DOHH2 (cell line): ENCODE data around the gene SLC35A3.

Experiments
- H3F3A ChIP-seq: fragments of 200-600 bp; sonication (generic), shearing (Covaris generic); 2 replicates; pipeline ENCODE4 v1.6.0; 2016; ENCODE audit warnings: antibody characterized with exemption, mild to moderate bottlenecking; ENCODE audit not compliant: control insufficient read depth, insufficient read depth
- H3K27ac ChIP-seq: fragments of 200-600 bp; sonication (generic); 2 replicates; pipeline ENCODE4 v1.5.1; 2014; ENCODE audit warnings: low read depth, mild to moderate bottlenecking, low read length, moderate library complexity
- H3K27me3 ChIP-seq: fragments of 200-600 bp; sonication (generic); 2 replicates; pipeline ENCODE4 v1.6.1; 2014; ENCODE audit warnings: mild to moderate bottlenecking, low read length, mixed read lengths; ENCODE audit not compliant: control insufficient read depth
- H3K36me3 ChIP-seq: fragments of 200-600 bp; sonication (generic); 2 replicates; pipeline ENCODE4 v1.6.1; 2014; ENCODE audit warnings: mild to moderate bottlenecking, low read length, moderate library complexity, mixed read lengths; ENCODE audit not compliant: control insufficient read depth
- H3K4me1 ChIP-seq: fragments of 200-600 bp; sonication (generic); 2 replicates; pipeline ENCODE4 v1.6.1; 2014; ENCODE audit warnings: mild to moderate bottlenecking, low read length, mixed read lengths; ENCODE audit not compliant: control insufficient read depth
- H3K4me2 ChIP-seq: fragments of 200-600 bp; sonication (generic); 2 replicates; pipeline ENCODE4 v1.6.0; 2014; ENCODE audit warnings: mild to moderate bottlenecking, low read length, moderate library complexity
- H3K4me3 ChIP-seq: fragments of 200-600 bp; sonication (generic); 2 replicates; pipeline ENCODE4 v1.5.1; 2014; ENCODE audit warnings: mild to moderate bottlenecking, low read length, mixed read lengths
- H3K79me2 ChIP-seq: fragments of 200-600 bp; sonication (generic); 2 replicates; pipeline ENCODE4 v1.6.1; 2014; ENCODE audit warnings: mild to moderate bottlenecking, low read length, mixed read lengths; ENCODE audit not compliant: control insufficient read depth
- H3K9me2 ChIP-seq: fragments of 200-600 bp; sonication (generic); replicated peaks from 2 replicates; pipeline ENCODE4 v1.6.1; 2014; ENCODE audit warnings: mild to moderate bottlenecking, low read length, mixed read lengths; ENCODE audit not compliant: control insufficient read depth
- H3K9me3 ChIP-seq: fragments of 200-600 bp; sonication (generic); 2 replicates; pipeline ENCODE4 v1.6.1; 2014; ENCODE audit warnings: antibody characterized with exemption, low read length, mixed read lengths; ENCODE audit not compliant: control insufficient read depth, insufficient read depth
- H4K20me1 ChIP-seq: fragments of 200-600 bp; sonication (generic); 2 replicates; pipeline ENCODE4 v1.6.0; 2014; ENCODE audit warnings: low read depth, mild to moderate bottlenecking, antibody characterized with exemption, low read length, moderate library complexity; ENCODE audit not compliant: control insufficient read depth, insufficient read depth
- CTCF ChIP-seq: fragments of 200-600 bp; sonication (generic); IDR thresholded peaks from one replicate; pipeline ENCODE4 v1.5.1; 2014; ENCODE audit warnings: antibody characterized with exemption, mild to moderate bottlenecking, low read depth, low read length; ENCODE audit not compliant: poor library complexity, severe bottlenecking
- EZH2phosphoT487 ChIP-seq: fragments of 200-600 bp; sonication (generic); IDR thresholded peaks from 2 replicates; pipeline ENCODE4 v1.6.1; 2017; ENCODE audit warnings: borderline replicate concordance, mild to moderate bottlenecking, antibody characterized with exemption, low read length, moderate library complexity, mixed read lengths

Gene SLC35A3

GRCh38 chr1:99980928-99981327 is 11.1 kb downstream of the SLC35A3 start:
- Histone ChIP-seq H3K36me3 (no peaks in the 10 kb centered on the region; the same call in 1 of the 2 replicates), H3F3A (no peaks in the 10 kb centered on the region), H4K20me1 (no peaks in the 10 kb centered on the region), H3K27me3 (no peaks in the 10 kb centered on the region), H3K4me2 (no peak overlapping the region), H3K4me3 (no peak overlapping the region), H3K4me1 (no peaks in the 10 kb centered on the region), H3K9me2 (no peaks in the 10 kb centered on the region), H3K79me2 (peaks cover 15% of the 10 kb centered on the region), H3K27ac (no peak overlapping the region), H3K9me3 (no peaks in the 10 kb centered on the region)
- TF ChIP-seq CTCF (no peak), EZH2phosphoT487 (no peak)

- H3K27me3 ChIP-seq = no peaks in the 10 kb centered on the region
- no peaks in the 10 kb centered on the region for H3K9me2 ChIP-seq
- H3K4me3 ChIP-seq = no peak overlapping the region
- H3F3A ChIP-seq = no peaks in the 10 kb centered on the region
- 0 out of 2 replicates have a peak, but pooled peaks cover 3% of the 10 kb centered on the region for H3K36me3 ChIP-seq
- peaks cover 3% of the 10 kb centered on the region; the same call in 1 of the 2 replicates for H3K9me3 ChIP-seq
- H3K4me2 ChIP-seq = no peak overlapping the region
- H3K27ac ChIP-seq = no peak overlapping the region
- H3K79me2 ChIP-seq = peaks cover 22% of the 10 kb centered on the region
- H3K4me1 ChIP-seq = no peaks in the 10 kb centered on the region
- TF ChIP-seq EZH2phosphoT487 (no peak), CTCF (no peak)
- no peaks in the 10 kb centered on the region for H4K20me1 ChIP-seq
Measured at GRCh38 chr1:99986656-99987225, 16.9 kb downstream of the SLC35A3 start.

- no peaks in the 10 kb centered on the region for H3F3A ChIP-seq
- H3K9me2 ChIP-seq = no peaks in the 10 kb centered on the region
- TF ChIP-seq CTCF = no peak
- no peak for TF ChIP-seq EZH2phosphoT487
- H3K4me3 ChIP-seq = no peak overlapping the region
- H3K4me1 ChIP-seq = no peaks in the 10 kb centered on the region
- no peaks in the 10 kb centered on the region for H3K27me3 ChIP-seq
- no peak overlapping the region for H3K4me2 ChIP-seq
- peaks cover 5% of the 10 kb centered on the region; the same call in 1 of the 2 replicates for H3K36me3 ChIP-seq
- H3K9me3 ChIP-seq = peaks cover 3% of the 10 kb centered on the region; the same call in 1 of the 2 replicates
- H4K20me1 ChIP-seq = no peaks in the 10 kb centered on the region
- H3K79me2 ChIP-seq = peaks cover 22% of the 10 kb centered on the region
- H3K27ac ChIP-seq = no peak overlapping the region
Measured at GRCh38 chr1:99988210-99988765, 18.5 kb downstream of the SLC35A3 start.
